ENCODE results near the gene TAAR8.

DNA sequence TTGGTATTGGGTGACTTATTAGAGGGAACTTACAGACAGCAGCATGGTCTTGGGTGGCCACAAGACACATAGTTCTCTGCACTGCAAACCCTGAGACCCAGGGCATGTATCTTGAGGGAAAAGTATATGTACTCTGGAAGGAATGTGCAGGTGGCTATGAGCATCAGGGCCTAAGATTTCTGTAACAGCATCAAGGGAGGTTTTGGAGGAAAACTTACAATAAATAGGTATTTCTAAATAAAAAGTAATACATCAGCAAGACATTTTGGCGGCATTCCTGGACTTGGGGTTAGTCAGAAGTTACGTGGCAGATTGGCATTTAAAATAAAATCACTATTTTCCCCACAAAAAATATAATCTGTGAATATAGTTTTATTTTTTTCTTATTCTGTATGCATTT is 31.5 kb upstream of the TAAR8 start:
- no peak for TF ChIP-seq POLR2A (IDR thresholded peaks at IDR 0.05)
- TF ChIP-seq, protein P1, sequence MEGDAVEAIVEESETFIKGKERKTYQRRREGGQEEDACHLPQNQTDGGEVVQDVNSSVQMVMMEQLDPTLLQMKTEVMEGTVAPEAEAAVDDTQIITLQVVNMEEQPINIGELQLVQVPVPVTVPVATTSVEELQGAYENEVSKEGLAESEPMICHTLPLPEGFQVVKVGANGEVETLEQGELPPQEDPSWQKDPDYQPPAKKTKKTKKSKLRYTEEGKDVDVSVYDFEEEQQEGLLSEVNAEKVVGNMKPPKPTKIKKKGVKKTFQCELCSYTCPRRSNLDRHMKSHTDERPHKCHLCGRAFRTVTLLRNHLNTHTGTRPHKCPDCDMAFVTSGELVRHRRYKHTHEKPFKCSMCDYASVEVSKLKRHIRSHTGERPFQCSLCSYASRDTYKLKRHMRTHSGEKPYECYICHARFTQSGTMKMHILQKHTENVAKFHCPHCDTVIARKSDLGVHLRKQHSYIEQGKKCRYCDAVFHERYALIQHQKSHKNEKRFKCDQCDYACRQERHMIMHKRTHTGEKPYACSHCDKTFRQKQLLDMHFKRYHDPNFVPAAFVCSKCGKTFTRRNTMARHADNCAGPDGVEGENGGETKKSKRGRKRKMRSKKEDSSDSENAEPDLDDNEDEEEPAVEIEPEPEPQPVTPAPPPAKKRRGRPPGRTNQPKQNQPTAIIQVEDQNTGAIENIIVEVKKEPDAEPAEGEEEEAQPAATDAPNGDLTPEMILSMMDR (IDR thresholded peaks at IDR 0.05) = no peak
- no peak for TF ChIP-seq POLR2AphosphoS5 (IDR thresholded peaks at IDR 0.05; ENCODE audit: insufficient read depth in 1 of 2, low read depth in 1 of 2)

Measured in vagina (tissue), 2 donors.